OCI-LY7 (cell line): ENCODE data around the gene PHLDB1. TPM values are rescaled to one million over a fixed set of nuclear protein-coding genes. Genes with fewer than 3 reads are reported as not detected.

Experiments used
- BruUV-seq: library from RNA; stranded (reverse); fragments of 400-500 nt; replicated peaks from 2 replicates; lab custom pipeline; 2021; lab: Mats Ljungman, UMichigan
- CTCF ChIA-PET: fragments of 300-600 bp; sonication (Branson Sonifier 250); formaldehyde crosslinking; loops from one replicate; lab custom pipeline; 2022; ENCODE audit warnings: antibody characterized with exemption; ENCODE audit not compliant: unreplicated experiment; lab: Charles Lee
- POLR2A ChIA-PET: fragments of 300-600 bp; sonication (Branson Sonifier 250); formaldehyde crosslinking; loops from one replicate; lab custom pipeline; 2022; ENCODE audit warnings: antibody characterized with exemption; lab: Charles Lee
- DNase-seq: peaks from one replicate; pipeline ENCODE4 v3.0.0-alpha.2; 2015; ENCODE audit warnings: low spot score
- H2AFZ ChIP-seq: fragments of 200-600 bp; sonication (generic), shearing (Covaris generic); 2 replicates; pipeline ENCODE4 v1.6.1; 2014; ENCODE audit warnings: mild to moderate bottlenecking, antibody characterized with exemption, low read length, moderate library complexity
- H3K27ac ChIP-seq: fragments of 200-600 bp; sonication (generic); 2 replicates; pipeline ENCODE4 v1.5.1; 2014; ENCODE audit warnings: mixed run types, low read depth, mild to moderate bottlenecking, moderate library complexity, low read length, inconsistent platforms; ENCODE audit not compliant: poor library complexity, severe bottlenecking
- H3K36me3 ChIP-seq: fragments of 200-600 bp; sonication (generic); 2 replicates; pipeline ENCODE4 v1.6.1; 2014; ENCODE audit warnings: mild to moderate bottlenecking, antibody characterized with exemption, low read length, moderate library complexity, mixed read lengths; ENCODE audit not compliant: insufficient read depth
- H3K4me1 ChIP-seq: fragments of 200-600 bp; sonication (generic); 2 replicates; pipeline ENCODE4 v1.5.1; 2014; ENCODE audit warnings: mild to moderate bottlenecking, low read length; ENCODE audit not compliant: insufficient read depth, poor library complexity, severe bottlenecking
- H3K4me2 ChIP-seq: fragments of 200-600 bp; sonication (generic); 2 replicates; pipeline ENCODE4 v1.6.1; 2014; ENCODE audit warnings: mild to moderate bottlenecking, low read length
- H3K4me3 ChIP-seq: fragments of 200-600 bp; sonication (generic); 2 replicates; pipeline ENCODE4 v1.5.1; 2014; ENCODE audit warnings: mild to moderate bottlenecking, low read depth, low read length; ENCODE audit not compliant: poor library complexity, severe bottlenecking
- H3K79me2 ChIP-seq: fragments of 200-600 bp; sonication (generic); 2 replicates; pipeline ENCODE4 v1.6.1; 2016; ENCODE audit warnings: low read depth, mild to moderate bottlenecking, low read length, moderate library complexity, mixed read lengths; ENCODE audit not compliant: insufficient read depth
- H3K9me2 ChIP-seq: fragments of 200-600 bp; sonication (generic); 2 replicates; pipeline ENCODE4 v1.6.1; 2016; ENCODE audit warnings: mild to moderate bottlenecking, low read length, mixed read lengths; ENCODE audit not compliant: insufficient read depth
- H3K9me3 ChIP-seq: fragments of 200-600 bp; sonication (generic); 2 replicates; pipeline ENCODE4 v1.6.1; 2014; ENCODE audit warnings: mild to moderate bottlenecking, mixed run types, low read length, mixed read lengths
- H4K20me1 ChIP-seq: fragments of 200-600 bp; sonication (generic); 2 replicates; pipeline ENCODE4 v1.6.1; 2014; ENCODE audit warnings: mild to moderate bottlenecking, antibody characterized with exemption, low read length, moderate library complexity, mixed read lengths; ENCODE audit not compliant: insufficient read depth
- EZH2phosphoT487 ChIP-seq: fragments of 200-600 bp; sonication (generic); IDR thresholded peaks from 2 replicates; pipeline ENCODE4 v1.6.1; 2018; ENCODE audit warnings: low read depth, borderline replicate concordance, mild to moderate bottlenecking, mixed run types, antibody characterized with exemption, low read length, moderate library complexity, mixed read lengths
- intact Hi-C: fragments of 100-400 bp; cut with micrococcal nuclease; formaldehyde crosslinking; loops from one replicate; pipeline ENCODE4 v1.10.0; 2022; ENCODE audit not compliant: unreplicated experiment
- total RNA-seq, 2 experiments: library from RNA; depleted of rRNA in 1 of 2; stranded (reverse); fragments of >200 nt in 1 of 2; shearing (Covaris generic) in 1 of 2; gene quantifications; 2 replicates each; pipeline ENCODE4 v1.2.3, GENCODE V29; 2014 to 2022
- TF ChIP-seq, protein P1 (sequence below): fragments of 200-600 bp; sonication (generic); conservative IDR thresholded peaks from 2 replicates; pipeline ENCODE4 v1.5.1; 2014; ENCODE audit warnings: mild to moderate bottlenecking, antibody characterized with exemption, low read length, moderate library complexity, mixed read lengths

PHLDB1 gene
- total RNA-seq, 2 experiments from 2014 or later = 0.19 TPM; not detected in 1

DNA sequence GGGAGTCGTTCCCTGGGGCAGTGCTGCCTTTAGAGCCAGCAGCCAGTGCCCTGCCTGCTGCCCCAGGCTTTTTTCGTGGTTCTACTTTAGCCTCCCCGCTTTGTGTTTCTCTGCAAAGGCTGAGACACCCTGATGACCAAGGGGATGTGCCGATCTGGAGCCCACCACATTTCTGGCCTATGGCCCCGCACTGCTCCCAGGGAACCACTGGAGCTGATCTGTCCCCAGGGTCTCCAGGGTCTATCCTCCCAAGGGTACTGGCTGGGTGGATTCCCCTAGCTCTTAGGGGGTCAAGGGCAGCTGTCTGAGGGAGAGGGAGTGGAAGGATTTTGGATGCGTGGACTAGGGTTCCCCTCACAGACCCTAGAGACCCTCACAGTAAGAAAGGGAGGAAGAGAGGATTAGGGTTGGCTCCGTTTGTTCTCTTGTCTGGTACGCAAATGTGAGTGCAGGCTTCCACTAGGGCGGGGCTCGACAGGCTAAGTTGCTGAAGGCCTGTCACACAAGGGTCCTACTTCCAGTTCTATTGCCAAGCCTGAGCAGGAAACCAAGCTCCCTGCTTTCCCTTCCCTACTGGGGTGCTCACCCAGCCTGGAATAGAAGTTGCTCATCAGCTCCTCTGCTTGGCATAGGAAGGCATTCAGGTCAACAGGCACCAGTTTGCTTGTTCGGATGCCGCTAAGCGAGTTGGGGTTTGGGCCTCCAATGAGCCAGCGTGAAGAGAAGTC lies 52.7 kb downstream of the PHLDB1 start:
- H3K4me2 ChIP-seq = no peak overlapping the region
- H3K4me3 ChIP-seq = no peak overlapping the region
- no peaks in the 10 kb centered on the region for H3K79me2 ChIP-seq
- CTCF ChIA-PET = interaction anchor here (0.7 kb wide), 2 partner anchors 19 to 55 kb away, joined by 3 to 4 read pairs; no protein-coding TSS in a partner anchor
- POLR2A ChIA-PET = no interaction called here
- intact Hi-C loops = loop anchor here (1.0 kb wide), 1 partner anchor 296 kb away; the partner anchor contains the start of gene UPK2
- H3K36me3 ChIP-seq = no peaks in the 10 kb centered on the region
- no peaks in the 10 kb centered on the region for H4K20me1 ChIP-seq
- BruUV-seq = no TSS peak
- H3K9me3 ChIP-seq = no peaks in the 10 kb centered on the region
- H3K27ac ChIP-seq = no peak overlapping the region
- H3K9me2 ChIP-seq = no peaks in the 10 kb centered on the region
- H2AFZ ChIP-seq = no peak overlapping the region
- H3K4me1 ChIP-seq = no peaks in the 10 kb centered on the region
- no peak for DNase-seq
- TF ChIP-seq EZH2phosphoT487 = no peak
- TF ChIP-seq, protein P1, sequence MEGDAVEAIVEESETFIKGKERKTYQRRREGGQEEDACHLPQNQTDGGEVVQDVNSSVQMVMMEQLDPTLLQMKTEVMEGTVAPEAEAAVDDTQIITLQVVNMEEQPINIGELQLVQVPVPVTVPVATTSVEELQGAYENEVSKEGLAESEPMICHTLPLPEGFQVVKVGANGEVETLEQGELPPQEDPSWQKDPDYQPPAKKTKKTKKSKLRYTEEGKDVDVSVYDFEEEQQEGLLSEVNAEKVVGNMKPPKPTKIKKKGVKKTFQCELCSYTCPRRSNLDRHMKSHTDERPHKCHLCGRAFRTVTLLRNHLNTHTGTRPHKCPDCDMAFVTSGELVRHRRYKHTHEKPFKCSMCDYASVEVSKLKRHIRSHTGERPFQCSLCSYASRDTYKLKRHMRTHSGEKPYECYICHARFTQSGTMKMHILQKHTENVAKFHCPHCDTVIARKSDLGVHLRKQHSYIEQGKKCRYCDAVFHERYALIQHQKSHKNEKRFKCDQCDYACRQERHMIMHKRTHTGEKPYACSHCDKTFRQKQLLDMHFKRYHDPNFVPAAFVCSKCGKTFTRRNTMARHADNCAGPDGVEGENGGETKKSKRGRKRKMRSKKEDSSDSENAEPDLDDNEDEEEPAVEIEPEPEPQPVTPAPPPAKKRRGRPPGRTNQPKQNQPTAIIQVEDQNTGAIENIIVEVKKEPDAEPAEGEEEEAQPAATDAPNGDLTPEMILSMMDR = no peak

DNA sequence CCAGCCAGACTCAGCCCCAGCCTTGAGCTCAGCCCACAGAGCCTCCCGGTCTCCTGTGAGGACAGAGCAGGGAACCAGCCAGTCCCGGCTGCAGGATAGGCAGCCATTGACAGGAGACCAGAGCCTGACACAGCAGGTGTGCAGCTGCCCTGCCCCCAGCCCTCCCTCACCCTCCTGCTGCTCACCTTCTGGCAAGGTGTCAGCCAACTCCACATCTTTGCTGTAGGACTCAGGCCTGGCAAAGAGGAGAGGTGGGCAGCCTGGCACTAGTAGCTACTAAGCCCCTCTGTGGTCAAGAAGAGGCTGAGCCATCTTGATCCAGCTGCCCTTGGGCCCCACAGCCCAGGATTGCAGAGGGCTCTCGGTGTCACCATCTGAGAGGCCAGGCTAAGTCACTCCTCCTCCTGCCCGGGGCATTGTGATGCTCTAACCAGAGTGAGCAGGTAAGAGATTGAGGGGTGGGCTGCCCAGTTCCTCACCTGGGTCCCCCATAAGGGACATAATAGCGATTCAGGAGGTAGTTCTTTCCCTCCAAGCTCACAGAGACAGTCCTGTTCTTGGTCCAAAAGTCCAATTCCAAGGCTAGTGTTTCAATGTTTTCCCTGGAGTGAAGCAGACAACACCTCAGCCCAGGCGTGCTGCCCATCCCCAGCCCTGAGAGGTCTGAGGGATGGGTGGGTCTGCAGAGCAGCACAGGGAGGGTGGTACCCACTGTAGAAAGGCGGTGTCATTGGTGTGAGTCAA lies 53.4 kb downstream of the PHLDB1 start:
- TF ChIP-seq, protein P1 = no peak
- no peak for TF ChIP-seq EZH2phosphoT487
- Histone ChIP-seq H3K9me2 (no peaks in the 10 kb centered on the region), H3K36me3 (no peaks in the 10 kb centered on the region), H4K20me1 (no peaks in the 10 kb centered on the region), H3K79me2 (no peaks in the 10 kb centered on the region), H2AFZ (no peak overlapping the region), H3K4me3 (no peak overlapping the region), H3K9me3 (no peaks in the 10 kb centered on the region), H3K4me1 (no peaks in the 10 kb centered on the region), H3K4me2 (no peak overlapping the region), H3K27ac (no peak overlapping the region)
- no peak for DNase-seq
- no TSS peak for BruUV-seq
- ChIA-PET CTCF (interaction anchor here (0.7 kb wide), 2 partner anchors 20 to 54 kb away, joined by 3 to 4 read pairs; no protein-coding TSS in a partner anchor), POLR2A (no interaction called here)
- intact Hi-C loops = no loop called here
